Skeletal muscle satellite cell (primary cell): ENCODE results near the gene SV2B.
"Not testable (repeated sequence)": the region's sequence is repeated elsewhere in the genome, so short reads cannot be mapped to it uniquely, and the experiment has no call there.

Source experiments
- H3K27me3 ChIP-seq: 2 replicates; pipeline ENCODE4 v1.7.0; 2013; ENCODE audit warnings: low read length; ENCODE audit not compliant: control insufficient read depth, insufficient read depth
- H3K36me3 ChIP-seq: 2 replicates; pipeline ENCODE4 v1.7.0; 2013; ENCODE audit warnings: mild to moderate bottlenecking, control low read depth, low read length; ENCODE audit not compliant: insufficient read depth
- H3K4me1 ChIP-seq: 2 replicates; pipeline ENCODE4 v1.7.0; 2013; ENCODE audit warnings: low read length; ENCODE audit not compliant: control insufficient read depth, insufficient read depth
- H3K4me2 ChIP-seq: 2 replicates; pipeline ENCODE4 v1.7.0; 2013; ENCODE audit warnings: mild to moderate bottlenecking, low read length
- H3K4me3 ChIP-seq: 2 replicates; pipeline ENCODE4 v1.7.0; 2013; ENCODE audit warnings: low read length
- H3K9ac ChIP-seq: 2 replicates; pipeline ENCODE4 v1.7.0; 2013; ENCODE audit warnings: mild to moderate bottlenecking, low read depth, low read length, moderate library complexity
- H3K9me3 ChIP-seq: replicated peaks from 2 replicates; pipeline ENCODE4 v1.7.0; 2013; ENCODE audit warnings: mild to moderate bottlenecking, control low read depth, low read length

The SV2B gene

DNA sequence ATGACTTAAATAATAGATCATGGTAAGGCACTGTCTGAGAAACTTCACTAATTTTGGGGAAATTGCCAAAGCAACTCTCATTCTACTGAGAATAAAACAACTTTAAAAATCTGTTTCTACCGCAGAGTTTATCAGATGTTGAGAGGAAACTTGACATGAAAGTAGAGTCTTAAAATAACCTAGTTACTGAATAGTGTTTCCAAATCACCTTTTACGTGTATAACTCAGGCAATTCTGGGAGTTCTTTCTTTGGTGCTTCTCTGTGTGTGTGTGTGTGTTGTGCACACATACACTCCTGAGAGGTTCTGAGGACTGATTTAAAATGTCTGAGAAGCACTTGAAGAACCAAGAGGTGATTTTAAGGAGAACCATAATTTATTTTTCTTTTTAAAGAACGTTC lies 236.6 kb downstream of the SV2B start:
- Histone ChIP-seq H3K4me2 (no peak overlapping the region), H3K9ac (no peak overlapping the region), H3K9me3 (no peaks in the 10 kb centered on the region), H3K36me3 (no peaks in the 10 kb centered on the region), H3K4me3 (no peak overlapping the region), H3K27me3 (peaks cover 7% of the 10 kb centered on the region), H3K4me1 (no peaks in the 10 kb centered on the region)

DNA sequence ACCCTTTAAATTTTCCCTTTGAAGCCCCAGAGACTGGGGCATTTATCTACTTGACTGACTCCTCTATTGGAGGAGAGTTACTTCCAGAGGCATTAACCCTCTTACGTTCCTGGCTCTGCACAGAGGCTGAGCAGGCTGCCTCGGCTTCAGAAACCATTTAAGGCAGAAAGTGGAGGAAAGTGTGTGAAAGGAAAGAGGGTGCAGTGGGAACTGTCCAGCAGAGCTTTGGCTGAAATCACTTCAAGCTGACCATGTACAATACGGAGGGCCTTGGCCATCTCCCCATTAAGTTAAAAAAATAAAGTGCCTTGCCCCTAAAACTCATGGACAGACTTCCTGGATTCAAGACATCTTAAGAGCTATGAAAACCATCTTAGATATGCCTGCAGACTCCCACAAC lies 238.7 kb downstream of the SV2B start:
- H3K4me3 ChIP-seq, result no peak overlapping the region
- no peaks in the 10 kb centered on the region for H3K9me3 ChIP-seq
- peaks cover 3% of the 10 kb centered on the region for H3K27me3 ChIP-seq
- H3K36me3 ChIP-seq, result no peaks in the 10 kb centered on the region
- H3K4me2 ChIP-seq, result no peak overlapping the region
- no peaks in the 10 kb centered on the region for H3K4me1 ChIP-seq
- H3K9ac ChIP-seq, result no peak overlapping the region

DNA sequence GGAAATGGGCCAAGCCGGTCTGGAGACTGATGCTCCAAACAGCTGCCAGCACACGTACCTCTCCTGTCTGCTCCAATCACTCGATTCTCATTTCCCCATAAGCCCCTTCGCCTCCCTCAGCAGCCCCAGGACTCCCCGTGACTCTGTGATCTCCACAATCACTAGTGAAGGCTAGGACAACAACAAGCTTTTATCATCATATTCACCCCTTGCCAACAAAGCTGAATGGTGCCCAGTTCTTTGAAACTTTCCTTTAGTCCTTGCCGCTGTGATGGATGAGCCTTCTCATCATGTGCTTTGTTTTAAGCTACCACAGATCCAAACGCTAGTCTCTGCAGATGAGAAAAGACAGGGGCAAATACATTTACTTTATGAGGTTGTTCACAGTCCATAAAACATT lies 242.0 kb downstream of the SV2B start:
- Histone ChIP-seq H3K36me3 (no peaks in the 10 kb centered on the region), H3K4me2 (no peak overlapping the region), H3K9ac (no peak overlapping the region), H3K4me3 (no peak overlapping the region), H3K9me3 (no peaks in the 10 kb centered on the region), H3K27me3 (peaks cover 3% of the 10 kb centered on the region), H3K4me1 (no peaks in the 10 kb centered on the region)

GRCh38 chr15:91344912-91345311 lies 244.9 kb downstream of the SV2B start:
- not testable (repeated sequence) for H3K4me3 ChIP-seq, H3K27me3 ChIP-seq, H3K4me1 ChIP-seq, H3K36me3 ChIP-seq, H3K4me2 ChIP-seq, H3K9me3 ChIP-seq, H3K9ac ChIP-seq

DNA sequence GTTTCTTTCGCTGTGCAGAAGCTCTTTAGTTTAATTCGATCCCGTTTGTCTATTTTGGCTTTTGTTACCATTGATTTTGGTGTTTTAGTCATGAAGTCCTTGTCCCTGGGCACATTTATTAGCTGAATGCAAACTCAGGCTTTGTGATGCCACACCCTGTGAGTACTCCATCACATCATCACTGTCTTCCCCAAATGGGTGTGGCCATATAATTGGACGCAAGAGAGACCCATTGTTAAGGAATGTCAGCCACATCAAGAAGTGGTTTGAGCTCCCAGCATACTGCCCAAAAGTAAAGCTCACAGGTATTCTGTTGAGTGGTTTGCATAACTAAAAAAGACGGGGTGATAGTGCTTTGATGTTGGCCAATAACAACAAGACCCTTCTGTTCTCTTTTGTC lies 245.7 kb downstream of the SV2B start:
- H3K27me3 ChIP-seq, result peaks cover 3% of the 10 kb centered on the region
- no peaks in the 10 kb centered on the region for H3K9me3 ChIP-seq
- H3K9ac ChIP-seq, result no peak overlapping the region
- H3K4me2 ChIP-seq, result no peak overlapping the region
- no peaks in the 10 kb centered on the region for H3K4me1 ChIP-seq
- H3K36me3 ChIP-seq, result no peaks in the 10 kb centered on the region
- no peak overlapping the region for H3K4me3 ChIP-seq

DNA sequence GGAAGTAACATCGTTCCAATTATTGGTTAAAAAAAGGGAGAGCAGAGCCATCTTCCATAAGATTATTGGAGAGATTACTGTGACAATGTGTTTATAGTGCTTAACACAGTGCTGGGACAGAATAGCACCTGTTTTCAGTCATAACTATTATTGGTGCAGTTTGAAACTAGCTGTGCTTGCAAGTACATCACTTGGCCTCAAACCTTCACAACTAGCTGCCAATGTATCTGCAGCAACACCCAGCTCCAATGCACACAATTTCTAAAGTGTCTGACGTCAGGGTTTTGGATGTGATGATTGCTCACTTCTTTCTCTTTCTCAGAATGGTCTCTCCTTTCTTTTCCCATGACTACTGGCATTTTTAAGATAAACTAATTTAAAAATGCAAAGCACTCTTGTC lies 246.2 kb downstream of the SV2B start:
- Histone ChIP-seq H3K27me3 (no peaks in the 10 kb centered on the region), H3K9me3 (no peaks in the 10 kb centered on the region), H3K36me3 (no peaks in the 10 kb centered on the region), H3K4me3 (no peak overlapping the region), H3K9ac (no peak overlapping the region), H3K4me1 (no peaks in the 10 kb centered on the region), H3K4me2 (no peak overlapping the region)

- H3K36me3 ChIP-seq, result no peaks in the 10 kb centered on the region
- peaks cover 4% of the 10 kb centered on the region for H3K27me3 ChIP-seq
- H3K4me3 ChIP-seq, result no peak overlapping the region
- H3K4me2 ChIP-seq, result no peak overlapping the region
- H3K9me3 ChIP-seq, result no peaks in the 10 kb centered on the region
- H3K4me1 ChIP-seq, result no peaks in the 10 kb centered on the region
- H3K9ac ChIP-seq, result no peak overlapping the region
Observed at GRCh38 chr15:91348752-91349500, 248.9 kb downstream of the SV2B start.
